GM21529 (cell line): ENCODE data around the gene TPBGL.
"Not testable (repeated sequence)": the region's sequence is repeated elsewhere in the genome, so short reads cannot be mapped to it uniquely, and the experiment has no call there.

ENCODE experiments used
- ATAC-seq: cut with Tn5 transposase; IDR thresholded peaks from one replicate; pipeline ENCODE4 v1.9.1; 2021; ENCODE audit not compliant: unreplicated experiment

Gene TPBGL

DNA sequence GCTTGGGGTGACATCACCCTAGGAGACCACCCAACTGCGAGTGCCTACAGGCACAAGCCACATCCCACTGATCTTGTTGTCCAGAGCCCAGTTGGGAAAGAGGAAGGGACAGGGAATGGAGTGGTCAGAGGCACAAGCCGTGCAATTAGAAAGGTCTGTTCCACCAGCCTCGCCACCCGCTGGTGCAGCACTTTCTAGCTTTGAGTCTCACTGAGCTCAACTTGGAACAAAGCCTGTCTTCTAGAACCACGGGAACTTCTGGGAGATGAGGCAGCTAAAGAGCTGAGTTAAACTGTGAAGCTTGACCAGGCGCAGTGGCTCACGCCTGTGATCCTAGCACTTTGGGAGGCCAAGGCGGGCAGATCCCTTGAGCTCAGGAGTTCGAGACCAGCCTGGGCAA lies 29.3 kb downstream of the TPBGL start:
- ATAC-seq: no peak

DNA sequence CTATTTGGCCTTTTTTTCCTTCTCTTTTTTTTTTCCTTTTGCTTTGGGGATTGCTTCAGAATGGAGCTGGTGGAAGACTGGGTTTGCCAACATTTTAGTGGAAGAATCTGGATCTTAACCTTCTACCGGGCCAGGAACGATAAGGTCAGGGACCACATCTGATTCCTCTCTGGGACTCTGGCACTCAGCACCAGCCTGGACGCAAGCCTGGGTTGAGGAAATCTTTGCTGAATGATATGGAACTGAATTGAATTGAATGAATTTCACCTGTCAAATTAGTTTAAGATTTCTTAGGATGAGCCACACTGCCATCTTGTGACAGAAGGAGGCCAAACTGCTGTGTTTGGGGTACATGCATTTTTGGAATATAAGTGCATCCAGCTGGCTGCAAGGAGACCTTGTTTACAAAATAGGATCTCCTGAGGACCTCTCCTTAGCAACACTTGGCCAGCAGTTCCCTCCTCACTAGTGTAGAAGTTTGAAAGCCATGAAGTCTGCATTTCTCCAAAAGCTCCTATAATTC lies 30.4 kb downstream of the TPBGL start:
- ATAC-seq: no peak

DNA sequence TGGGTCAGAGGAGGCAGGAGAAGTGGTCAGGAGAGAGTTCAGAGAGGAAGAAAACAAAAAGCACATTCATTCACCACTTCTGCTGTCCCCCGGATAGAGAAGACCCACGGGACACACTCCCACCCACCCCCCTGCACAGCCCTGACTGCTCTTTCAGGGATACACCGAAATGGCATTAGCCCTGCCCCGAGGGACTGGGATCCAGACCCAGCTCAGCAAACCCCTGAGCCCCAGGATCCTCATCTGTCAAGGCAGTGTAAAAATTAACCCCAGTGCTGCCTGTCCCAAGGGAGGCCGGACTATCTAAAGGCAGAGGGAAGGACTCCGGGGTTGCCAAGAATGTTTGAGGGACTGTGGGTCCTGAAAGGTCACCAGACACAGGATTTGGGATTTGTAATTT lies 31.2 kb downstream of the TPBGL start:
- ATAC-seq: no peak

DNA sequence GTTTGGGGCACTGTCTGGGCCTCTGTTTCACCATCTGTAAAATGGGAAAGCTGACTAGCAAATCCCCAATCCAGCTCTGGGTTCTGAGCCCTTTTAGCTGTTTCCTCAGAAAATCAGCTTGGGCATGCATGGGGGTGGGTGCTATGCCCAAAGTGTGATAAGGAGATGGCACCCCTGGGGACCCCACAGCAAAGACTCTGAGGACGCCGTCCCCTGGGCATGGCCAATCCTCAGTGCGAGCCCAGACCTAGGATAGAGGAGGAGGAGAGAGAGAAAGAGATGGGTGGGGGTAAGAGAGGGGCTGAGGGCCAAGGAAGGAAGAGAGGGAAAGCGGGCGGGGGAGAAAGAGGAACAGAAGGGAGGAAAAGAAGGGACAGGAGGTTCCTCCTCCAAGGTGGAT lies 31.8 kb downstream of the TPBGL start:
- ATAC-seq: no peak

DNA sequence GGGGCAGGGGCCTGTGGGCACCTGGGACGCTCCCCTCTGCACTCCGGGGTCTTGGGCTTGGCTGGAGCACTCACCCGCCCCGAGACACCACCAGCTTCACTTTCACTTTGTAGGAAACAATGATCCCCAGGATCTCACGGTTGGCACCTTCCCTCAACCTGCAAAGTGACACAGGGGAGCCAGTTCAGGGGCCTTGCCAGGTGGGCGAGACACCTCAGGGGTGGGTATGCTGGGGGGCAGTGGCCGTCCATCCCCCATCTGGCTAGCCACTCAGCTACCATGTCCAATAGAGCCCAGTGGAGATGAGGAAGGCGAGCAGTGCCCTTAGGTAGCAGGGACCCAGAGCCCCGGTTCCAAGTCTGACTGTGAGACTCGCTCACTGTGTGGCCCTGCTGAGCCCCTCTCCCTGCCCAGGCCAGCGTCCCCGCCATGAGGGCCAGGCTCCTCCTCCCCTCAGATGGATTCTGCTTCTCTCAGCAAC lies 32.3 kb downstream of the TPBGL start:
- ATAC-seq: no peak

DNA sequence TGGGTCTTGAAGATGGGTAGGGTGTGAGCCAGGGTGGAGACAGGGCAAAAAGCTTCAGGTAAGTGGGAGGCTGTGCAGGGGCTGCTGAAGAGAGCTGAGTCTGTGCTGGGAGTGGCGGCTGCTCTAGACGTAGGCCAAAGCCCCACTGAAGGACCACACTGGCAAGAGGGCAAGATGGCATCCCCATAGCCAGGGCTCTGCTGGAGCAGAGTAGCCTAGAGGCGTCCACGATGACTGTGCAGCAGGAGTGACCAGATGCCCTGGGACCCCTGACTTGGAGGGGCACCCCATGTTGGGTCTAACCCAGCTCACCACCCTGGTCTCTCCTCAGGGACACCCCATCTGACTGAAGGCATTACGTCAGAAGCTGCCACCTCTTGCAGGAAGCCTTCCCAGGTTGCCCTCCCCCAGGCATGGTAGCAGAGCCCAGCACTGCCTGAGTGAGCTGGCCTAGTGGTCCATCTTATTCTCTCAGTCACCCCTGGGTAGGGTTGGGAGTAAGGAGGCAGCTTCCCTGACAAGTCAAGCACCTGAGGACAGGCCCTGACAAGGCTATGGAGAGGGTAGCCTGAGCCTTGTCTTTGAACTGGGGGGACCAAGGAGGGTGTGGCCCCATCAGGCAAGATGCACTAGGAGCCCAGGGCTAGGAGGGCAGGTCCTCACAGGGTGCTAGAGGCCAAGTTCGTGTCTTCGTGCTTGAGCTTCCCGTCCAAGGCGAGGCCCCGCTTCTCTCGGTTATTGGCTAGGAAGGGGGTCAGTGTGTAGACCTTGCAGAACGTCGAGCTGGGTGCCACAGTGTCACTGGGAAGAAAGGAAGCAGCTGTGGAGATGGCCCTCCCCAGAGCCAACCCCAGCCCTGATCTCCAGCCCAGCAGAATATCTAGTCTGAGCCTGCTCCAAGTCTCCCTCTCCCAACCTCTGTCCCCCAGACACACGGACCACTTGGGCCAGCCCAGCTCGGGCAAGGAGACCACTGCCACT lies 33.1 kb downstream of the TPBGL start:
- no peak for ATAC-seq

DNA sequence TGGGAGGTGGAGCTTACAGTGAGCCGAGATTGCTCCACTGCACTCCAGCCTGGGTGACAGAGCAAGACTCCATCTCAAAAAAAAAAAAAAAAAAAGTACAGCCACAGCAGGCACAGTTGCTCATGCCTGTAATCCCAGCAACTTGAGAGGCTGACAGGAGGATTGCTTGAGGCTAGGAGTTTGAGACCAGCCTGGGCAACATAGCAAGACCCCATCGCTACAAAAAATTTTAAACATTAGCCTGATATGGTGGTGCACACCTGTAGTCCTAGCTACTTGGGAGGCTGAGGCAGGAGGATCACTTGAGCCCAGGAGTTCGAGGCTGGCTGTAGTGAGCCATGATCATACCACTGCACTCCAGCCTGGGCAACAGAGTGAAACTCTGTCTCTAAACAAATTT lies 34.1 kb downstream of the TPBGL start:
- ATAC-seq: not testable (repeated sequence)

DNA sequence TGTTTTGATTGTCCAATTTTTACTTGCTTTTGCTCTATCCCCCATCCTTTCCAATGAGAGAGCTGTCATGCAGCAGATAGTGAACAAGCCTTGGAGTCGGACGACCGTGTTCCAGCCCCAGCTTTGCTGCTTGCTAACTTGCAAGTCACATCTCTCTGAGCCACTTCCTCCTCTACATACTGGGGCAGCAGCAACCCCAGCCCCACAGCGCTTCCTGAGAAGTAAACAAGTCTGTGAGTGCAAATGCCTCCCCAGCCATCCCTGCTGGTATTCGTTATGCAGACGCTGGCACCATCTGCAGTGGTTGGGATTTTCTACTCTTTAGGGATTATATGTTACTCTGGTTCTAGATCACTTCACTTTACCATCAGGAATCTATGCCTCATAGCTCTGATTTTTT lies 35.0 kb downstream of the TPBGL start:
- ATAC-seq: no peak

DNA sequence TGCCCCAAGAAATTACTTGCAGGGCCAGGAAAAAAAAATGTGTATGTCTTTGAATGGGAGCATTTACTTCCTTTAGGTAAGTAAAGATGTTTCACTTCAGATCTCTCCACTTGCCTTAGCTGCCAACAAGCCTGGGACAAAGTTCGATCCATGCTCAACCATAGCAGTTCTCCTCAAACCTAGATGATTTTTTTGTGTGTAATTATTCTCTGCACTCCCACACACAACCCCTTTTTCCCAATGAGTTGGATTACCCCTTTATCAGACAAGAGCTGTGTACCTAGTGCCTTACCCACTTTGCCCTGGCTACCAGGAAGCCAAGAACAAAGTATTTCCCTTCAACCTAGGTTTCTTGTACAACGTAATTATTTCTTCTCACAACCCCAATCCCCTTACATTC lies 35.6 kb downstream of the TPBGL start:
- ATAC-seq: no peak

DNA sequence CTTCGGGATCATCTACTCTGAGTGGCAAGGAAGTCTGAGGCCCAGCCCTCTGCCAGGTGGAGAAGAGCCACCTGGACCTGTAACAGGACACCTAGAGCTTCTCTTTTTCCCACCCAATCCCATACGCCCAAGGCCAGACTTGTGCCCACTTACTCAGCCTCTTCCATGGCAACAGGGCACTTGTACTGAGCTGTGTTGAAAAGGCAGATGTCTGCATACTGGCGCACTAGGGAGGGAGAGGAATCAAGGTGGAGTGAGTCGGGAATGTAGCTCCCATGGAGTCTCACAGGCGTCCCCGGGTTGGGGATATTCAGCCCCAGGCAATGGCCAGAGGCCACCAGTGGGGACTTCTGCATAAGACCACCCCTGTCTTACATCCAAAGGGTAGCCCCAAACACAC lies 36.1 kb downstream of the TPBGL start:
- no peak for ATAC-seq

DNA sequence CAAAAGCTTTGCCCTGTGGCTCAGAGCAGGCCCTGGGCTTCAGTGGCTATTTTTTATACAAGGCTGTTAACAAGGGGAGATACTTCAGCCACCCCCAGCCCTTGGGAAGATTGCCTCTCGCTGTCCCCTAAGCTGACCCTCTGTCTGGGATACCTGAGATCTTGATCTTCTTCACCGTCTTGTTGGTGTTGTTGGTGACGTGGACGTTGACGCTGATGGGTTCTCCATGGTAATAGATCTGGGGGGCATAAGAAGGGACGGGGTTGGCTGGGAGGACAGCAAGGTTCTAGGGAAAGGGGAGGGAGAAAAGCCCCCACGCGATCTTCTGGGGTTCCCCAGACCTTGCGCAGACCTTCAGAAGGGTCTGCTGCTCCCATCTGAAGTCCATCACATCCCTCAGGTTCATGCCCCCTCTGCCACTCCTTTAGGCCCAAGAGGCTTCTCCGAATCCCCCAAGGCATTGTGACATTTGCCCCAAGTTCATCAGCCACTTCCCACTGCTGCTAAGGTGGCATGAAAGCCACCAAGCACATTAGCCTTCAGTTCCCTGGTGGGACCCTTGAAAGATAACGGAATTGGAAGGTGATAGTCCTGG lies 36.7 kb downstream of the TPBGL start:
- no peak for ATAC-seq

DNA sequence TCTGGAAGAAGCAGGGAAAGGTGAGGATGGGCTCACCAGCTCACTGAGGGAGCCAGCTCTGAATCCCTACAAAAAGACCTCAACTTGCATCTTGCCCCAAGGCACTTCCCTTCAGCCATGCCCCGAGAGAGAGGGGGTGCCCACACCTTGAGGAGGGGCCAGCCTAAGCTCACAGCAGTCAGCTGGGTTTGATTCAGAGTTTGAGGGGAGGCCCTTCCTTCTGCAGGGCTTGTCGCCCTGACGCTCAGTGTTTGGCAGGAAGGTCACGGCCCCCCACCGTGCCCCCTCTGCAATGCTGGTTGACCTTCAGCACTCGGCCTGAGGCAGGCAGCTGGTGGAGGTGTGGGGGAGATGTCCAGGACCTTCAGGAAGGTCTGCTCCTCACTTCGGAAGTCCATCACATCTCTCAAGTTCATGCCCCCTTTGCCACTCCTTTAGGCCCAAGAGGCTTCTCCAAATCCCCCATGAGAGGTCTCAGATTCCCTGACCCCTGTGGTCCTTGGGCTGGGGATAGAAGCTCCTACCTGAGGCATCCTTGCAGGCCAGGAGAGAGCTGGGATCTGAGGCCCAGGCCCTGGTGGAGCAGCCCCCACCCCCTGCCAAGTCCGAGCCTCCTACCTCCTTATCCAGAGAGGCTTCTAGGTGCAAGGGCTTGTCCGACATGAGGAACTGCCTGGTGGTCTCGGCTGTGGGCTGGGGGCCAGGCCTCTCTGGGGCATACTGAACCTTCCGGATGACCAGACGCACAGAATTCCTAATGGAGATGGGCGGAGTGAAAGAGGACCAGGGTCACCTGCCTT lies 37.6 kb downstream of the TPBGL start:
- no peak for ATAC-seq

DNA sequence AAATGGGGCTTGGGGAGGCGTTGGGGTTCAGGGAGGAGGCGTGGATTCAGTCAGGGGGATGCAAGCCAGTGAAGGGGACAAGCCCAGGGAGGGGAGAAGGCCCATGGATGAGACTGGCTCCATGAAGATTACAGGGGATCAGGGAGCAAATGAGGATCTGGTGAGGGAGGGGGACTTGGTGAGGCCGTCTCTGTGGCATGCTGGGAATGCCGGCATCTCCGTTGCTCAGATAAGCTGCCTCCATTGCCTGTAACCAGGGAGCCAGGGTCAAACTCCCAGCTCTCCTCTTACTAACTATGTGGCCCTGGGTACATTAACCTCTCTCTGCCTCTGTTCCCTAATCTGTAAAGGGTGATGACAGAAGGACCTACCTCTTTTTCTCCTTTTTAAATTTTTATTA lies 38.7 kb downstream of the TPBGL start:
- no peak for ATAC-seq

DNA sequence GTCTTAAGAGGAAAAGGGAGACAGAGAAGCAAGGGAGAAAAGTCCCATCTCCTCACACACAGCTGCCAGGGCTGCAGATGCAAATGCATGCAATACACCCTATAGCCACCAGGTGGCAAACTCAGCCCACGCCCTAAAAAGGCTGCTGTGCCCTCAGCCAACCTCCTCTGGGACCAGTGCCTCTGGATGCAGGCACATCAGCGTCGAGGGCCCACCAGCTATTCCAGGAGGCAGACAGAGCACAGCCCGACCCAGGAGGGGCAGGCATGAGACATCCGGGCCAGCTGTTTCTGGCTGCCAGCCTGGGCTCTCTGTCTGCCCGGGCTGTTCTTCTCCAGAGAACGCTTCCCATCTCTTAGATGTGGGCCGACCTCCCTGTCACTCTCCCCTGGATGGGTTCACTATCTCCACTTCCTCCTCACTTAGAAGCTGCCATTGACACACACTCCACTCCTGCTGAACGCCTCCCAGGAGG lies 39.7 kb downstream of the TPBGL start:
- no peak for ATAC-seq

DNA sequence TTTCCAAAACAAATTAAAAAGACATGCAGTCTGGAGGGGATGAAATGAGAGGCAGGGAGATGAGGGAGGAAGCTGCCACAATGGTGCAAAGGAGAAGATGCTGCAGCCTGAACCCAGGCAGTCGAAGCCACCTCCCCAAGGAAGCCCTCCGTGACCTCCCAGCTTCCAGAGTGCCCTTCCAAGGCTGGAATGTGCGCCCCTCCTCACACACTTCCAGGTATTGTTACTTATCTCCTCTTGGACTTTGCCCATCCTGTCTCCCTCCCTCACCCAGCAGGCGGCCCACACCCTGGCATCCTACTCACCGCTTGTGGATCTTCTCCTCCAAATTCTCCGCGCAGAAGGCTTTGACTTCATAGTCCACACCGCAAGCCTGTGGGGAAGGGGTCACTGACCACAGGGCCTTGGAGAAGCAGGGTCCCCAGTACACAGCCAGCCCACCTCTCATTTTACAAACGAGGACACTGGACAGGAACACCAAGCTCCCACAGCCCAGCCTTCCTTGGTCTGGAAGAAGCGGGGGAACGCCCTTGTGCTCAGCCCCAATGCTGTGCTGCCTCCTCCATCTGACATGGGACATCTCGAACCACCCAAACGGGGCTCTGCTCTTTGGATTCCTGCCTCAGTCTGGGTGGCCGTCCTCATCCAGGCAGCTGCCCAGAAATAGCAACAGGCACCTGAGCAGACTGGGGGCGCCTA lies 40.3 kb downstream of the TPBGL start:
- no peak for ATAC-seq

DNA sequence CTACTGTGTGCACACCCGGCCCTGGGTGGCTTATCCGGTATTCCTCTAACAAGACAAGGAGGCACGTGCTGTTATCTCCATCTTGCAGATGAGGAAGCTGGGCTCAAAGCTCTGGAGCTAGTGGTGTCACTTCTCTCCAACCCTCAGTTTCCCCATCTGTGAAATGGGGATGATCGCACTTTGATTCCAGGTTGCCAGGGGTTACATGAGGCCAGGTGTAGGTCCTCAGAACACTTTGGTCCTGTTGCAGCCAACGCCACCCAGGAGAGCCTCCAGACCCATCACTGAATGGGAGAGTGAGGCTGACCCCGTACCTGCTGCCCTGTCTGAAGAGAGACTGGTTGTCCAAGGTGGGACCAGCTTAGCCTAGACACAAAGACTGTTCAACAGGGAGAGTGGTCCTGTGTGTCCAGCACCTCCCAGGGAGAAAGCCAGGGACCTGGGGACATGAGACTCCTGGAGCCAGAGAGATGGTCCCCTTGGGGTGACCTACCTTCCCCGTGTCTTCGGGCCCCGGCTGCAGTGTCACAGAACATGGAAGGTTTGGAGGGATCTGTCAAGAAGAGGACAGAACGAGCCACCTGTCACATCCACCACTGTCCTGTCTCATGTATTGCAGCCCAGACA lies 41.0 kb downstream of the TPBGL start:
- no peak for ATAC-seq

DNA sequence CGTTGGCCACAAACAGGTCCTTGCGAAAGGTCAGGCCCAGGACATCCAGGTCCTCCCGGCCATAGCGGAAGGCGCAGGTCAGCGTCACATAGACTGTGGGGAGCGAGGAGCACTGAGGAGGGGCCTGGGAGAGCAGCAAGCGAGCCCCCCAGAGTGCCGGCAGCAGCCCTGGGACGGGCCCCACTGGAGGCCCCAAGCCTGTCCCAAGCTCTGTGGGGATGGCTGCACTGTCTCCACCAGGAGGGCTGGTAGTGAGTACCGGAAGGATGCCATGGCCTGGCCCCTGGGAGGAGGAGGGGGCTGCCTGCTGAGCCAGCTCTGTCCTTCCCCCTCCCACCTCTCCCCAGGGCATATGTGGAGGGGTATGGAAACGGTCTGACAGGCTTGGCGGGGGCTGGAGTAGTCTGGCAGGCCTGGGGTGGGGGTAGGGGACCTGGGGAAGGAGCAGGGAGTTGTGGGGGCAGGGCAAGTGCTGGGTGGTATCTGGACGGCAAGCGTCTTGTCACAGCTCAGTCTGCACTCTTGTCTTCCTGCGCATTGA lies 42.9 kb downstream of the TPBGL start:
- no peak for ATAC-seq

DNA sequence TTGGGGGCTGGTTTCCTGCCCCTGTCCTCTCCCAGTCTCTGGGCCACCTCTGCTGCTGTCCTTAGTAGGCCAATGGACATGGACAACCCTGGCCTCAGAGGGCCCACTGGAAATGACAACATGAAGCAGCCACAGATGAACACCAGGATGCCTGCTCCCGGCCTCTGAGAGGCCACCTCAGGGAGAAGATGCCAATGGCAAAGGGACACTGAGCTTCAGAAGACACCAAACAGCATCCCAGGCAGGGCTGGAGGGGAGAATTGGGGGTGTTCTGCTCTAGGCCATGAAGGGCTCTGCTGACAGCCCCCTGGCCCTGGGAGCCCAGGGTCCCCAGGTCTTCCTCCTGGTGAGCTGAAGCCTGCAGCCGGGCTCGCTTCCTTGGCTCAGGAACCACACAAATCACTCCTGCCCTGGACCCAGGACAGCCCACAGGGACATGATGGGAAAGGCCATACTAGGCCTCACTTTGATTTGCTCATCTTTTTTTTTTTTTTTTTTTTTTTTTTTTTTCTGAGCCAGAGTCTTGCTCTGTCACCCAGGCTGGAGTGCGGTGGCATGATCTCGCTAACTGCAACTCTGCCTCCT lies 45.3 kb downstream of the TPBGL start:
- ATAC-seq: no peak

DNA sequence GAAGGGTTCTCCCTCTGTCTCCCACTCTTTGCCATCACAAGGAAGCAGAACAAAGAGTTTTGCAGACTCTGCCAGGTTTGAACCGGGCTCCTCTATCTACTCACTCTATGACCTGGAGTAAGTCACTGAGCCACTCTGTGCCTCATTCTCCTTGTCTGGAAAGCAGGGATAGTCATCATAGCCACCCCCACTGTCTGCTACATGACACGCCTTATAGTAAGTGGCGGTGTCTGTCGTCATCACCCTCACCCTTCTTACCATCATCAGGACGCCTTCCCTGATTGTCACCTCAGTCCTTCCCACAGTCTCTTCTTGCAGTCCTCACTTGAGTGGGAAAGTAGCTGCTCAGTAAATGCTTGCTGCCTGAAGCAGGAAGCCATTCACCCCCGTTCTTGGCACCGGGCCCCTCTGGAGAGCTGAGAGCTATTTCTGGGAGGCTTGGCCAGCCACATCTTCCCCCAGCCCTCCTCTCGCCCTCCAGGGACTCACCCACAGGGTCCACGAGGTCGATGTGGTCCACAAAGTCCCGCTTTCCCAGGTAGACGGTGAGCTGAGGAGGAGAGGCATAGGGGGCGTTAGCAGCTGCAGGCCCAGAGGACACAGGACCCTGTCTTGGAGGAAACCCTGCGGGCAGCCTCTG lies 46.4 kb downstream of the TPBGL start:
- no peak for ATAC-seq
